Prostate gland (tissue), 2 donors: ENCODE results near the gene LARP6. TPM values are rescaled to one million over a fixed set of nuclear protein-coding genes. Genes with fewer than 3 reads are reported as not detected.

ENCODE experiments used
- DNase-seq: peaks from one replicate; pipeline ENCODE4 v3.0.0-alpha.2; 2019; ENCODE audit warnings: low spot score
- H3K27ac ChIP-seq, 2 donors: fragments of 200-600 bp; sonication (generic); 2 replicates each; pipeline ENCODE4 v1.5.1; 2017 to 2019
- H3K27me3 ChIP-seq: fragments of 200-600 bp; sonication (generic); replicated peaks from 2 replicates; pipeline ENCODE4 v1.5.1; 2019; ENCODE audit not compliant: insufficient read depth
- H3K36me3 ChIP-seq, 2 donors: fragments of 200-600 bp; sonication (generic); 1 replicate in 1 of 2; 2 replicates in 1 of 2; pipeline versions ENCODE4 v1.5.1 to v1.8.1; 2017 to 2019
- H3K4me1 ChIP-seq: fragments of 200-600 bp; sonication (generic); replicated peaks from 2 replicates; pipeline ENCODE4 v1.5.1; 2019
- H3K4me3 ChIP-seq, 2 donors: fragments of 200-600 bp; sonication (generic); 2 replicates each; pipeline ENCODE4 v1.5.1; 2017 to 2019
- H3K9me3 ChIP-seq: fragments of 200-600 bp; sonication (generic); 2 replicates; pipeline ENCODE4 v1.5.1; 2017
- CTCF ChIP-seq, 4 experiments: fragments of 200-600 bp in 2 of 4; fragments of 450-650 bp in 2 of 4; sonication (generic) in 2 of 4; IDR thresholded peaks; 1 replicate in 3 of 4; 2 replicates in 1 of 4; pipeline ENCODE4 v1.5.1; 2016 to 2019; ENCODE audit warnings: antibody characterized with exemption in 4 of 4, mild to moderate bottlenecking in 2 of 4, moderate library complexity in 2 of 4
- POLR2A ChIP-seq: fragments of 450-650 bp; IDR thresholded peaks from one replicate; pipeline ENCODE4 v1.6.1; 2016; ENCODE audit warnings: antibody characterized with exemption, mild to moderate bottlenecking
- POLR2AphosphoS5 ChIP-seq: sonication (generic); formaldehyde crosslinking; IDR thresholded peaks from one replicate; pipeline ENCODE4 v1.6.1; 2017; ENCODE audit warnings: antibody characterized with exemption
- WGBS: methylation state at CpG from one replicate; pipeline ENCODE4 v1.1.5; 2018; 5-methylcytosine and 5-hydroxymethylcytosine counted together
- intact Hi-C: fragments of 100-400 bp; cut with DNase I; formaldehyde crosslinking; loops from one replicate; pipeline ENCODE4 v1.14.2; 2022
- total RNA-seq, 2 donors: library from RNA; depleted of rRNA; stranded (reverse); fragments of >200 nt; gene quantifications; one replicate each; pipeline ENCODE4 v1.1.0, GENCODE V29; 2016

The LARP6 gene
- total RNA-seq, 2 donors from 2014 or later, result 24.6 to 43.3 TPM

GRCh38 chr15:70867911-70868467 lies 14.0 kb upstream of the LARP6 start:
- H3K27me3 ChIP-seq, result no peaks in the 10 kb centered on the region
- DNase-seq, result no peak
- no peaks in the 10 kb centered on the region for H3K36me3 ChIP-seq
- TF ChIP-seq POLR2A, result no peak
- TF ChIP-seq POLR2AphosphoS5, result no peak
- TF ChIP-seq CTCF (IDR thresholded peaks at IDR 0.05), result no peak
- no peak overlapping the region for H3K4me3 ChIP-seq
- 62% methylated on average over 6 of the region's 6 CpGs for WGBS
- no peaks in the 10 kb centered on the region for H3K9me3 ChIP-seq
- intact Hi-C loops, result no loop called here
- H3K4me1 ChIP-seq, result no peaks in the 10 kb centered on the region
- H3K27ac ChIP-seq, result no peak overlapping the region

GRCh38 chr15:70866982-70867641 lies 13.2 kb upstream of the LARP6 start:
- H3K9me3 ChIP-seq, result no peaks in the 10 kb centered on the region
- 82% methylated on average over 5 of the region's 5 CpGs for WGBS
- no peak for DNase-seq
- intact Hi-C loops, result no loop called here
- no peak for TF ChIP-seq POLR2A
- TF ChIP-seq POLR2AphosphoS5, result no peak
- H3K4me1 ChIP-seq, result no peaks in the 10 kb centered on the region
- H3K27ac ChIP-seq, result no peak overlapping the region
- H3K4me3 ChIP-seq, result no peak overlapping the region
- no peaks in the 10 kb centered on the region for H3K36me3 ChIP-seq
- no peaks in the 10 kb centered on the region for H3K27me3 ChIP-seq

- H3K4me3 ChIP-seq, result no peak overlapping the region
- H3K9me3 ChIP-seq, result no peaks in the 10 kb centered on the region
- WGBS, result 81% methylated on average over 4 of the region's 4 CpGs
- H3K4me1 ChIP-seq, result no peaks in the 10 kb centered on the region
- no peaks in the 10 kb centered on the region for H3K36me3 ChIP-seq
- intact Hi-C loops, result no loop called here
- no peak for TF ChIP-seq CTCF (IDR thresholded peaks at IDR 0.05)
- TF ChIP-seq POLR2AphosphoS5, result no peak
- TF ChIP-seq POLR2A, result no peak
- H3K27me3 ChIP-seq, result no peaks in the 10 kb centered on the region
- no peak for DNase-seq
- H3K27ac ChIP-seq, result no peak overlapping the region
Measured at GRCh38 chr15:70863450-70864218, 9.7 kb upstream of the LARP6 start.

GRCh38 chr15:70859998-70860397 lies 6.0 kb upstream of the LARP6 start:
- no peaks in the 10 kb centered on the region for H3K36me3 ChIP-seq
- intact Hi-C loops, result no loop called here
- no peaks in the 10 kb centered on the region for H3K4me1 ChIP-seq
- WGBS, result 90% methylated on average over 11 of the region's 11 CpGs
- H3K4me3 ChIP-seq, result no peak overlapping the region
- DNase-seq, result no peak
- H3K27ac ChIP-seq, result no peak overlapping the region
- H3K27me3 ChIP-seq, result no peaks in the 10 kb centered on the region
- no peak for TF ChIP-seq CTCF (IDR thresholded peaks at IDR 0.05)
- no peak for TF ChIP-seq POLR2A
- no peak for TF ChIP-seq POLR2AphosphoS5
- H3K9me3 ChIP-seq, result no peaks in the 10 kb centered on the region

- H3K36me3 ChIP-seq, result no peaks in the 10 kb centered on the region
- TF ChIP-seq POLR2A (no peak), POLR2AphosphoS5 (no peak), CTCF (IDR thresholded peaks at IDR 0.05) (no peak)
- no peak for DNase-seq
- no peak overlapping the region for H3K27ac ChIP-seq
- no peaks in the 10 kb centered on the region for H3K27me3 ChIP-seq
- no peak overlapping the region for H3K4me3 ChIP-seq
- 92% methylated on average over 14 of the region's 14 CpGs for WGBS
- no peaks in the 10 kb centered on the region for H3K9me3 ChIP-seq
- no peaks in the 10 kb centered on the region for H3K4me1 ChIP-seq
- intact Hi-C loops, result no loop called here
Measured at GRCh38 chr15:70859322-70859908, 5.5 kb upstream of the LARP6 start.
